Measurements from ENCODE around the gene GTPBP2. TPM values are rescaled to one million over a fixed set of nuclear protein-coding genes. Genes with fewer than 3 reads are reported as not detected.

GTPBP2 gene
- total and polyA plus RNA-seq, 2 of the 8 experiments (the other 6 are each of a cell fraction or from before 2014, with no cell fraction given), result 58.3 to 86.1 TPM

- Histone ChIP-seq H3K36me3 (ENCODE audit: control insufficient read depth in 2 of 4, insufficient read depth in 4 of 4, low read length in 3 of 4) (peaks cover 9 to 24% (median 17%) of the 10 kb centered on the region in 4 experiments), H2AK5ac (ENCODE audit: low read depth, low read length) (no peak within 1 kb of the TSS; the same call in 1 of the 2 replicates), H2BK5ac (ENCODE audit: low read depth, low read length) (peak within 1 kb of the TSS; percentile 84; the same call in 1 of the 2 replicates), H3K4me3 (ENCODE audit: extremely low read depth in 1 of 4, insufficient read depth in 2 of 4, low read depth in 3 of 4, low read length in 4 of 4) (peak within 1 kb of the TSS; percentile 90 to 95 (median 93)), H3K9ac (replicated peaks in 1 of 4; ENCODE audit: extremely low read depth in 1 of 4, low read depth in 3 of 4, low read length in 3 of 4) (peak within 1 kb of the TSS; percentile 46 to 96 (median 90)), H2AFZ (ENCODE audit: low read length) (peak within 1 kb of the TSS; percentile 98), H4K5ac (ENCODE audit: insufficient read length, low read depth, low read length) (peak within 1 kb of the TSS; percentile 87), H3K56ac (replicated peaks; ENCODE audit: insufficient read length, low read depth, low read length) (peak within 1 kb of the TSS; percentile 62), H4K20me1 (replicated peaks in 1 of 2; ENCODE audit: control insufficient read depth in 1 of 2, insufficient read depth in 2 of 2, low read length in 2 of 2) (no peaks in the 10 kb centered on the region), H3K9me3 (ENCODE audit: insufficient read depth in 2 of 2, low read depth in 1 of 2, low read length in 1 of 2) (no peaks in the 10 kb centered on the region), H3K14ac (ENCODE audit: insufficient read length) (no peak within 1 kb of the TSS), H2BK120ac (replicated peaks; ENCODE audit: low read depth, low read length) (no peak within 1 kb of the TSS), H3K27ac (ENCODE audit: low read depth, low read length) (peak within 1 kb of the TSS; percentile 79), H3K23ac (ENCODE audit: insufficient read length) (no peak within 1 kb of the TSS), H3K27me3 (replicated peaks in 1 of 4; ENCODE audit: control insufficient read depth in 3 of 4, extremely low read depth in 1 of 4, insufficient read depth in 3 of 4, low read length in 3 of 4) (no peaks in the 10 kb centered on the region), H3K4me1 (replicated peaks in 1 of 4; ENCODE audit: control insufficient read depth in 3 of 4, insufficient read depth in 4 of 4, low read length in 3 of 4) (peaks cover 0 to 10% (median 3%) of the 10 kb centered on the region in 4 experiments; a peak in 4 of 7 replicates), H2BK15ac (ENCODE audit: low read length) (peak within 1 kb of the TSS; percentile 67), H2BK20ac (ENCODE audit: low read length) (no peak within 1 kb of the TSS), H4K91ac (replicated peaks; ENCODE audit: insufficient read length, low read length) (peak within 1 kb of the TSS; percentile 76), H4K8ac (ENCODE audit: extremely low read depth, insufficient read depth, low read length) (peak within 1 kb of the TSS; percentile 94; the same call in 1 of the 2 replicates), H3K79me1 (ENCODE audit: low read depth, low read length) (peaks cover 10% of the 10 kb centered on the region), H3K18ac (ENCODE audit: extremely low read depth, low read length) (peak within 1 kb of the TSS; percentile 95), H3K79me2 (ENCODE audit: control insufficient read depth in 1 of 2, insufficient read depth in 2 of 2, low read length in 2 of 2) (peaks cover 3 to 36% of the 10 kb centered on the region in 2 experiments; a peak in 3 of 4 replicates), H3K23me2 (ENCODE audit: low read depth, low read length) (peaks cover 5% of the 10 kb centered on the region), H3K4me2 (ENCODE audit: insufficient read depth in 1 of 2, low read depth in 2 of 2, low read length in 2 of 2) (peak within 1 kb of the TSS; percentile 68 to 80), H2BK12ac (ENCODE audit: low read depth, low read length) (peak within 1 kb of the TSS; percentile 27; the same call in 1 of the 2 replicates), H3K4ac (replicated peaks; ENCODE audit: insufficient read length, low read depth, low read length) (peak within 1 kb of the TSS; percentile 34)
- ChIA-PET CTCF (ENCODE audit: partially characterized antibody) (interaction anchor here (0.8 to 1.8 kb wide), 4 partner anchors 10 to 171 kb away, joined by 3 to 6 read pairs (median 4); partner anchors contain the start of gene RSPH9), POLR2A (ENCODE audit: partially characterized antibody) (interaction anchor here (0.7 to 2.8 kb wide), 8 partner anchors 8 to 225 kb away, joined by 3 to 23 read pairs (median 4); partner anchors contain the start of gene RSPH9)
- no peak for FAIRE-seq
- WGBS, 2 experiments (ENCODE audit: extremely low coverage in 1 of 2, insufficient coverage in 1 of 2, insufficient read length in 1 of 2, insufficient replicate concordance in 2 of 2, low coverage in 1 of 2, low lambda C conversion rate in 2 of 2, missing lambda C conversion rate in 1 of 2), result 13% methylated on average over 37 of the region's 48 CpGs; no CpG with 5 or more reads in 1 of the 2 experiments
- peak; percentile 33 to 90 for DNase-seq (ENCODE audit: low read depth in 1 of 2, low spot score in 2 of 2)
- TF ChIP-seq BCL11A (IDR thresholded peaks at IDR 0.05; ENCODE audit: low read depth in 2 of 2, low read length in 2 of 2), result no peak
- TF ChIP-seq MAFK (IDR thresholded peaks at IDR 0.05; ENCODE audit: low read depth, low read length), result no peak
- peak; percentile 62; the same call in 1 of the 2 replicates for TF ChIP-seq SP1 (IDR thresholded peaks at IDR 0.05; ENCODE audit: low read depth, low read length)
- no peak for TF ChIP-seq RFX5 (IDR thresholded peaks at IDR 0.05; ENCODE audit: borderline replicate concordance, low read depth, low read length)
- no peak for TF ChIP-seq JUN (IDR thresholded peaks at IDR 0.05; ENCODE audit: low read depth, low read length)
- no peak for TF ChIP-seq ATF2 (IDR thresholded peaks at IDR 0.05; ENCODE audit: low read length)
- TF ChIP-seq RAD21 (IDR thresholded peaks at IDR 0.05 in 1 of 2, conservative IDR thresholded peaks at IDR 0.05 in 1 of 2; ENCODE audit: low read depth in 2 of 2, low read length in 2 of 2), result no peak
- no peak; the same call in 1 of the 2 replicates for TF ChIP-seq EGR1 (IDR thresholded peaks at IDR 0.05; ENCODE audit: borderline replicate concordance, low read depth, low read length)
- peak; percentile 63 for TF ChIP-seq CREB1 (IDR thresholded peaks at IDR 0.05)
These were observed 6.6 kb upstream of the GTPBP2 start, which contains the start of gene MAD2L1BP for GRCh38 chr6:43635387-43636307. MAD2L1BP (plus strand) TSS chr6:43635840; CDS start chr6:43635876, 36 bp downstream.
